Femur (tissue), 1 donor: Measurements from ENCODE around the gene TINCR.
"Not testable (repeated sequence)": the region's sequence is repeated elsewhere in the genome, so short reads cannot be mapped to it uniquely, and the experiment has no call there.

ENCODE experiments used
- DNase-seq: peaks from one replicate; pipeline ENCODE4 v3.0.0-alpha.2; 2017

The TINCR gene

DNA sequence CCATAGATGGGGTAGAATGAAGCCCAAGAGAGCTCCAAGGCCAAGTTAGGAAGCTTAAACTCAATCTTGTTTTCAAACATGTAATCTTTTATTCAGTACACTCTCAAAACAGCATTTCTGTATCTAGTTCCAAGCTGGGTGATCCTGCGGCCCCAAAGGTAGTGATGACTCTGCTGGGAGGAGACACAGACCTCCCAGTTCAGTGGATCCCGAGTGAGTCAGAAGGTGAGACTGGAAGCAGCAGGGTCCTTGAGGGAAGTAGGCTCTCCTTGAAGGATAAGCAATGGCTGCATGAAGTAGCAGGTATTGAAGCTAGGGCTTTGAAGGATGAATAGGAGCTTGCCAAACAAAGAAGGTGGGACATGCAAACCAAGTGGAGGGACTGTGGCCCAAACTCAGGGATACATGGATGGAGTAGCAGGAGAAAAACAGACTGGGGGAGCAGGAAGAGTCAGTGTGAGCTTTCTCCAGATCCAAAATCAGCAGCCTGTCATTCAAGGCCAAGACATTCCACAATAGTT is 9.6 kb downstream of the TINCR start:
- no peak for DNase-seq

DNA sequence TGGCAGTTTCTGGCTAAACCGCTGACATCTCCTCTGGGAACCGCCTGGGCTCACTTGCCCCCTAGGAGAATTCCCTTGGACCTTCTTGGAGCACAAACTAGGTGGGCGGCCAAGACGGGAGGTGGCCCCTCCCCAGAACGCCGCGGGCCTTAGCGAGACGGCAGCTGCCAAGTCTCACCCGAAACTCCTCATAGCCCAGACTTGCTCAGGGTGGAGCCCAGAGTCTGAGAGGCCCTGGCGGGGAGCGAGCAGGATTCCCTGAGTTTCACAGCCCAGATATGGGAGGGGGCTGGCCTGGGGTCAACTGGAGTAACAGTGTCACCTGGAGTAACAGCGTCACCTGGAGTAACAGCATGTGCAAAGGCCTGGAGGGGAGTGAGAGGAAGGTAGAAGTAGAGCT is 10.1 kb downstream of the TINCR start:
- DNase-seq = peak; percentile 45

DNA sequence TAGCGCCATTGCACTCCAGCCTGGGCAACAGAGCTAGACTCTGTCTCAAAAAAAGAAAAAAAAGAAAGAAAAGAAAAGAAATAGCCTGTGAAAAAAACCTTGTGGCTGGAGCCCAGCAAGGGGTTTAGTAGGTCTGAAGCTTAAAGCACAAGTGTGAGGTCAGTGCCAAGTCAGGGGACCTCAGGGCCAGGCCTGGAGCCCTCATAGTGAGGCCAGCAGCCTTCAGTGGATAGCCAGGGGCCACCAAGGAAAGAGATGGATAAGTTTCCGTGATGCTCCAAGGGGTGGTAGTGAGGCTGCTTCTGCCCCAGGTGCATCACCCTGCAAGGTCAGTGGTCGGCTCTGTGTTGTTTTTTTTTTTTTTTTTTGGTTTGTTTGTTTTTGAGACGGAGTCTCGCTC is 12.9 kb downstream of the TINCR start:
- no peak for DNase-seq

DNA sequence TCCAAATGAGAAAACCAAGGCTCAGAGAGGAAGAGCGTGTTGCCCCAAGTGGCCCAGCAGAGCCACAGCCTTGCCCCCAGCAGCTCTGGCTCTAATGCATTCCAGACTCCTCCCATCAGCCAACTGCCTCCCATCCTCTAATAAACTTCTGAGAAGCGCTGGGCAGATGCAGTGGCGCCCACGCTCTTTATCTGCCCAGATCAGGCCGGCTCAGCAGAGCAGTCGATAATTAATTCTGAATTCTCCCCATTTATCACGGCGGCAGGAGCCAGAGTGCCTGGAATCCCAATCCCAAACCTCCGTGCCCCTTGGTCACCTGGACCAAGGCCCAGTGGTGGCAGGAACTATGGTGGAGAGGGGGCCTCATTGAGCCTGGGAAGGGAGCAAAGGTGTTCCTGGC is 13.9 kb downstream of the TINCR start:
- no peak for DNase-seq

DNA sequence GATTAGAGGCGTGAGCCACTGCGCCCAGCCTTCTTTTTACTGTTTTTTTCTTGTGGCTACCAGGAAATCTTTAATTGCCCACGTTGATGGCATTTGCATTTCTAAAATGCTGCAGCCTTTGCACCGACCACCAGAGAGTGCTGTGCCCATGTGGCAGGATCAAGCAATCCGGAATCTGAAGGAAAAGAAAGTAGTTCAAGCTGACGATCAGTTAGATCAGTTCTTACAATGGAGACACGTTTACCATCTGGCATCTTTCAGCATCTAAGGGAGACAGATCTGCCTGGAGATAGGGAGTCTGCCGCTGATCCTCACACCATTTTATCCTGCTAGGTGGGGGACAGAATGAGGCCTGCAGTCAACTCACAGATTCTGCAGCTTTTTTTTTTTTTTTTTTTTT is 19.9 kb downstream of the TINCR start:
- DNase-seq = no peak

DNA sequence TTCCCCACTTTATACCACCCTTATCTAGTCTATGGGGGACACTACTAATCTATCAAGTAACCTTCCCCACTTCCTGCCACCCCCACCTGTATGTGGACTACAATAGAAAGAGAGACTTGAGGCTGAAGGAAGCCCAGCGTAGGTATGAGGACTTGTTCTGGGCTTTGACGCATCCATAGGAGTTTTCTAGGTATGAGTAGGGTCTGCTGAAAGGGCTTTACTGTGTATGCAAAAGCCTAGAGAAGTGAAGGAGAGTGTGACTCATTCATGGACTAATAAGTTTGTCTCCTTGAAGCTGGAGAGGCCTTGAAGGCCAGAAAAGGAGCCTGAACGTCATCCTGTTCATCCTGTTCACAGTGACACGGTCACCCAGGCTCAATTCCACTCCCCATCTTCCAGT is 21.8 kb downstream of the TINCR start:
- DNase-seq = no peak

DNA sequence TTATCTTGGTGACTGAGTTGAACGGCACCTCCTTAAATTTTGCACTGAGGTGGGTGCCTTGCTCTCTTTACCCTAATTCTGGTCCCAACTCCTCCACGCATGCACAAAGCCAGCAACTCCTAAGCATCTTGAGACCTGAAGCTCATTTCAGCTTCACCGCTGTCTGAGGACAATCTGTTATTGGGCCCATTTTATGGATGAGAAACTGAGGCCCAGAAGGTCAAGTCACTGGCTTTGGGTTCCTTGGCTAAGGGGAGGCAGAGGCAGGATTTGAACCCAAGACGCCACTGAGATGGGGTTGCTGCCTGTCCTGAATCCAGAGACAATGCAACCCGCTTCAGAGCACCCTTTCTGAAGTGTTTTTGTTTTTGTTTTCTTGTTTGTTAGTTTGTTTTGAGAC is 22.7 kb downstream of the TINCR start:
- no peak for DNase-seq

DNA sequence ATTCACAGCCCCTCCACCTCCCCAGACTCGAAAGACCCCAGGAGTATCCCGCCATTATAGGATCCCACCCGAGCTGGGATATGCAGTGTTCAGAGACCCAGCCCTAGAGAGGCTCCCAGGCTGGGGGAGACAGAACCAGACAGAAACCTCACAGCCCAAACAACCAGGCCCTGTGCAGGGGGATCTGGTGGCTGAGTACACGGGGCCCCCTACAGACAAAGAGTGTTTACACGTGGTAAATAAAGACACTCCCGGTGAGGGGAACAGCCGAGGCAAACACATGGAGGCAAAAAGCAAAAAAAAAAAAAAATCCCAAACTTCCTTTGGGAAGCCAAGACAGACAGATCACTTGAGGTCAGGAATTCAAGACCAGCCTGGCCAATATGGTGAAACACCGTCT is 25.1 kb downstream of the TINCR start:
- DNase-seq = no peak

DNA sequence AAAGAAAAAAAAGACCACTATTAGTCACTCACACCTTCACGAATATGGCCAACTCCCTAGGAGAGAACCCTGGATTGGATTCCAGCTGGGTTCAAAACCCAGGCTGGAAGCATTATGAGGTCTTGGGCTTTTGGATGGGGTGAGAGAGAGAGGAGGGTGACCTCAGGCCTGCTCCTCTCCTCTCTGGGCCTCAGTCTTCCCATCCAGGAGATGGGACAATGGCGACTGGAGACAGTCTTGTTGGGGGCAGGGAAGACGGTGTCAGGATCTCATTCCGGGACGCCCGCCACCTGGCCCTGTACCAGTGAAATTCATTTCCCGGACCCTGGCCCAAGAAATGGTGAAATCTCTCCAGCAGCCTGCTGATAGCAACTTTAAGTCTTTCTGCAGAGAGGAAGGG is 26.3 kb downstream of the TINCR start:
- no peak for DNase-seq

DNA sequence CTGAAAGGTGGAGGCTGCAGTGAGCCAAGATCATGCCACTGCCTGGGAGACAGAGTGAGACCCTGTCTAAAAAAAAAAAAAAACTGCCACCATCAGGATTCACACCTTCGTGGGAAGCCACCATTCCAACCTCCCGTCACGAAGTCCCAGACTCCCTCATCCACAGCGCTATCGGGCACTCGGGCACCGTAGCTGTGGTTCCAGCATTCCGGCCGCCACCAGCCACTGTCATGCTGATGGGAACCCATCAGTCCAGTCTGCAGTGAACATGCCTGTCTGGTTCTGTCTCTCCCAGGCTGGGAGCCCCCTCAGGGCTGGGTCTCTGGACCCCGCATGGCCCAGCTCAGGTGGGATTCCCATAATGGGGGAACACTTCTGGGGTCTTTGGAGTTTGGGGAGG is 27.5 kb downstream of the TINCR start:
- DNase-seq = no peak

DNA sequence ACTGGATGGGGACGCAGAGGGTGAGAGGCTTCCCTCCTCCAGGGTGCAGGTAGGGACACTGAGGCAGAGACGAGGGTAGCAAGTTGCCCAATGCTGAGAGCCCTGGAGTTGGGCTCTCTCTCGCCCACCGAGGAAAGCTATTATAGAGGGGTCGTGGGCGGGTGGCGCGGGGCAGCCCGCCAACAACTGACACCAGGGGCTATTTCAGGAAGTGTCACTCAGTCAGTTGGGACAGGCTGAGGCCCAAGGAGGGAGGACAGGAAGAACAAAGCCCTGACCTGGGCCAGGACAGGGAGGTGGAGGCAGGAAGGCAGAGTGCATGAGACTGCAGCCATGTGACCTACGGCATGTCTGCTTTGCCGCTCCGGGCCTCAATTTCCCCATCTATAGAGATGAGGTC is 29.9 kb downstream of the TINCR start:
- DNase-seq = no peak

DNA sequence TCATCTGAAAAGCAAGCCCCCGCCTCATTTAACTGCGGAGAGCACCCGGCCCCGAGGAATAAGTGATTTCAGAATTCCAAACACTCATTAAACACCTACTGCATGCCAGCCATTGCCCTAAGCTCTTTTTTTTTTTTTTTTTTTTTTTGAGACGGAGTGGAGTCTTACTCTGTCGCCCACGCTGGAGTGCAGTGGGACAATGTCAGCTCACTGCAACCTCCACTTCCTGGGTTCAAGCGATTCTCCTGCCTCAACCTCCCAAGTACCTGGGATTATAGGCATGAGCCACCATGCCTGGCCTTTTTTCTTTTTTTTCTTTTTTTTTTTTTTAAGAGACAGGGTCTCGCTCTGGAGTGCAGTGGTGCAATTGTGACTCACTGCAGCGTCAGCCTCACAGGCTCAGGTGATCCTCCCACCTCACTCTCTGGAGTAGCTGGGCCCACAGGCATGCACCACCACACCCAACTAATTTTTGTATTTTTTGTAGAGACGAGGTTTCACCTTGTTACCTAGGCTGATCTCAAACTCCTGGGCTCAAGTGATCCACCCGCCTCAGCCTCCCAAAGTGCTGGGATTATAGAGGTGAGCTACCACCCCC is 30.7 kb downstream of the TINCR start:
- not testable (repeated sequence) for DNase-seq

DNA sequence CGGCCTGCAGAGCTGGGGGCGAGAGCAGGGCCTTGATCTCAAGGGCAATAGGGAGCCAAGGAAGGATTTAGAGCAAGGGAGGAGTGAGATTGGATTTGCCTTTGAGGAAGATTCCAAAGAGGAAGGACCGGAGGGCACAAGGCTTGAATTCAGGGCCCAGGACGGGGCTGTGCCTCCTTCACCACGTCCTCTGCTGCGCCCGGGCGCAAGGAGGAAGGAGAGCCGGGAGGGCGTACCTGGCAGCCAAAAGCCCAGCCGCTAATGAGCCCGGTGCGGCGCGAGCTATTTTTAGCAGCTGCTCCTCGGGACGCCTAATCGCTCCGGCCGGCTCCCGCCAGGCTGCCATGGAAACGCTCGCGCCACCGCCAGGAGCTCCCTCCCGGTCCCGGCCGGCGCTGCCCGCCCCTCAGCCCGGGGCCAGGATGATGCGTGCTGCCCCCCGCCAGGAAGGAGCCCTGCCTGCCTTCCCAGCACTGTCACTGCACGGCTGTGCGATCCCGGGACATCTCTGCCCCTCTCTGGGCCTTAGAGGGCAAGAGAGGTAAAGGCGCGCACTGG is 31.3 kb downstream of the TINCR start:
- DNase-seq = peak; percentile 86

DNA sequence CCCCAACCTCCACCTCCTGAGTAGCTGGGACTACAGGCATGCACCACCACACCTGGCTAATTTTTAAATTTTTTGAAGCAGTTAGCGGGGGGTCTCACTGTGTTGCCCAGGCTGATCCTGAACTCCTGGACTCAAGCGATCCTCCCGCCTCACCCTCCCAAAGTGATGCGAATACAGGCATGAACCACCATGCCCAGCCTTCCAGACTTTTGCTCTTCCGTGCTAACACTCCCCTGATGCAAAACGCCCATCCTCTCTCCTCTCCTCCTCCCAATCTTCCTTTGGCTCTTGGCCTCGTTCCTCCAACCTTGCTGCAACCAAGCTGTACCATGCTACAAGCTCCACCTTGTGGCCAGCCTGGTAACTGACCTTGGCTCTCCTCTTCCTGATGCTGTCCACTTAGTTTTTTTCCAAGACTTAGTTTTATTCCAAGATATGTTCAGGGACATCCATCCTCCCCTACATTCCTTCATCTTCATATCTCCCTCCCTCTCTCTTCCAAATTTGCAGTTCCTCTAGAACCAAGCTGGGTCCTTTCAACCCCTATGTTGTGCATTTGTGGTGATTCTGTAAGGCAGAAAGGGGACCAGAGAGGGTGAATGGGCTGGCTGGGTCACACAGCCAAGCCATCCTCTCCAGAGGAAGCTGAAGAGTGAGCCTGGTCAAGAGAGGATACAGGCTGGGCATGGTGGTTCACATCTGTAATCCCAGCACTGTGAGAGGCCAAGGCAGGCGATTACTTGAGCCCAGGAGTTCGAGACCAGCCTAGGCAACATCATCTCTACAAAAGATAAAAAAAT is 32.8 kb downstream of the TINCR start:
- DNase-seq = no peak

DNA sequence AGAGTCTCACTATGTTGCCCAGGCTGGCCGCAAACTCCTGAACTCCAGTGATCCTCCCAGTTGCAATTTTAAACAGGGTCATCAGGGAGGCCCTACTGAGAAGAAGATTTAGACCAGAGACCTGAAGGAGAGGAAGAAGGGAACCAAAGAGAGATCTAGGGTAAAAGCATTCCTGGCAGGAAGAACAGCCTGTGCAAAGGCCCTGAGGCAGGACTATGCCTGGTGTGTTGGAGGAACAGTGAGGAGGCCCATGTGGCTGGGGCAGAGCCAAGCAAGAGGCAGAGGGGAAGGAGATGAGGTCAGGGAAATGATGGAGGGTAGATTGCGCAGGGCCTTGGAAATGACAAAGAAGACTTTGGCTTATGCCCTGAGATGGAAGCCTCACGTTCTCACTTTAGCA is 34.5 kb downstream of the TINCR start:
- DNase-seq = no peak

DNA sequence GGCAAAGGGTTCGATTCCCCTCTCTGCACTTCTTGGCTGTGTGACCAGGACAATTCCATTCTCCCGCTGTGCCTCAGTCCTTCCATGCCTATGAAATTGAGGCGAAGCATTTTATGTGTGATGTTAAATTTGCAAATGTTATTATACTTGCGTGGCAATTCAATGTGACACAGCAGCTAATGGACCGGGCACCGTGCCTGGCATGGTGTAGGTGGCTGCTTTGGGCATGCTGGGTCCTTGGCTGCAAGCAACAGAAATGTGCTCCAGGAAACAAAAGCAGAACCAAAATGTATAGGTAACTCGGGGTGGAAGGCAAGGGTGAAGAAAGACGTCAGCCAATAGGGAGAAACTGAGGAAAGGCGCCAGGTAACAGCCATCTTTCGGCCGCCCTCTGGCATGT is 37.1 kb downstream of the TINCR start:
- DNase-seq = no peak

DNA sequence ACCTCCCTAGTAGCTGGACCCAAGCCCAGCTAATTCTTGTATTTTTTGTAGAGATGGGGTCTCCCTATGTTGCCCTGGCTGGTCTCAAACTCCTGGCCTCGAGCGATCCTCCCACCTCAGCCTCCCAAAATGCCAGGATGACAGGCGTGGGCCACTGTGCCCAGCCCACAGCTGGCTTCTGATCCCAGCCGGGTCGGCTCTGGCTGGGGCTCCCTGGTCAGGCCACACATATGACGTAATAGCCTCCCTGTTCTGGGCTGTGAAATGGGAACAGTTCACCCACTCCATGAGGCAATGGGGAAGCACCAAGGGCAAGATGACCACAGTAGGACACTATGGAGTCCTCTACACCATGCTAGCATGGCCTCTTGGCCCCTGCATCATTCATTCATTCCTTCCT is 41.1 kb downstream of the TINCR start:
- no peak for DNase-seq

DNA sequence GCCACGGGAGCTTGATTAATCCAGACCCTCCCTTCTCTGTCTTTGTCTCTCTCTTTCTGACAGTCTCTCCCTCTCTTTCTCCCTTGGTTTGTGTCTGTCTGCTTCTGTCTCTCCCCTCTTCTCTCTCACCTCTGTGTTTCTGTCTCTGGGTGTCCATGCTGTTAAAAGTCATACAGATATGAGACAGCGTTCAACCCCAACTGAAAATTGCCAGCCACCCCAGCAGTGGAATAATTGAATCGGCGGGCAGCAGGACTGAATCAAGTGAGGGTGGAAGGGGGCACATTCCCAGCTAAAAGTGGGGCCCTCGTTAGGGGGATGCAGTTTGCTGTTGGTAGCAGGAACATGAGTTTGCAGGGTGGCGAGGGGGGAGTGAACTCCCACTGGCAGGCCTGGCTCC is 43.7 kb downstream of the TINCR start:
- DNase-seq = no peak

DNA sequence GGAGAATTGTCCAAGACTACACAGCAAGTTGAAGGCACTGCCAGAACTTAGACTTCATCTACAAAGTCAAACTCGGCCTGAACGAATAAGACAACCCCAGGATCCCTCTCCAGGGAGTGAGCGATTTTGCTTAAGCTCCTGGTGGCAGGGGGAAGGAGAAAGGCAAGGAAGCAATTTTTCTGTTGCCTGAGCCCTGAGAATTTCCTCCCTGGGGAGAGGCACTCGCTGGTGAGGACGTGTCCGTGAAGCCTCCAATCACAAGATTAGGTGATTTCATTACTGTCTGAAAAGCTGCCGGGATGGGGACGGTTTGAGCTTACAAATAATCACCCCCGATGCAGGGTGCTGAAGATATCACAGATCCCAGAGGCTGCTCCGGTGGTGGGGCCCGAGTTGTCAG is 45.6 kb downstream of the TINCR start:
- no peak for DNase-seq

DNA sequence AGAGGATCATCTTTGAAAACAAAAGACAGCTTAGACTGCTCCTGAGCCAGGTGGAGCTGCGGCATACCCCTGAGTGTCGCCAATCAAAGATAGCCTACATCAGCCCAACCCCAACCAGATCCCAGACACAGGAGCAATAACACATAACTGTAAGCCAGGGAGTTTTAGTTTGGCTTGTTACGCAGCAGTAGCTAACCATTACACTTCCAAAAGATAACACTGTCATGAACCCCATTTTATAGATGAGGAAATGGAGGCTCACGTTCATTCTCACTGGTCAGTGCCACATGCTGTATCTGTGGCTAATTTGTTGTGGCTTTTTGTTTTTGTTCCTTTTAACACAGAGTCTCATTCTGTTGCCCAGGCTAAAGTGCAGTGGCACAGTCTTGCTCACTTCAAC is 47.3 kb downstream of the TINCR start:
- no peak for DNase-seq

DNA sequence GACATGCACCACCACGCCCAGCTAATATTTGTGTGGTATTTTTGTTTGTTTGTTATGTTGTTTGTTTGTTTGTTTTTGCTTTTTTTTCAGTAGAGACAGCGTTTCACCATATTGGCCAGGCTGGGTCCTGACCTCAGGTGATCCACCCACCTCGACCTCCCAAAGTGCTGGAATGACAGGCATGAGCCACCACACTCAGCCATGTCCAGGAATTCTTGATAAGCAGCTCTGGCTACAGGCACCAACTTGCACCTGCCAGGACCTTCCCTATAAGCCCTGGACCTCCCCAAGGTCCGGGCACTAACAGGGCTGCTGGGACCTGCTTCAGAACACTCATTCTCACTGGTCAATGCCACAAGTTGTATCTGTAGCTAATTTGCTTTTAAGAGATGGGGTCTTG is 48.7 kb downstream of the TINCR start:
- no peak for DNase-seq

DNA sequence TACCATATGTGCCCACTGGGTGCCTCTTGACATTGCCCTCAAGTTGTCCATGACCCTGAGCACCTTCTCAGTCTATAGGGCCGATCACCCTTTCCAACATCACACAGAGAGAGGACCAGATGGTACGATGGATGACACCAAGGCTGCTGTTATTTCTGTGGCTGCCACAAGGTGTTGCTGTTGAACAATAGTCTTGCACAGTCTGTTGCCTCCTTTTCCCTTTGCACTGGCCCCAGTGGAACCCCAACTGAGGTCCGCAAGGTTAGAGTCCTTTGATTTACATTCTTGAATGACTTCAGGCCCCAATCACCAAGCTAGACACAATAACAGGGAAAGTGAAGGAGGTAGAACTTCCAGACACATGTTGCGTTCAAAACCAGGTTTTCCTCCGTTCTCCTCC is 52.0 kb downstream of the TINCR start:
- DNase-seq = no peak

DNA sequence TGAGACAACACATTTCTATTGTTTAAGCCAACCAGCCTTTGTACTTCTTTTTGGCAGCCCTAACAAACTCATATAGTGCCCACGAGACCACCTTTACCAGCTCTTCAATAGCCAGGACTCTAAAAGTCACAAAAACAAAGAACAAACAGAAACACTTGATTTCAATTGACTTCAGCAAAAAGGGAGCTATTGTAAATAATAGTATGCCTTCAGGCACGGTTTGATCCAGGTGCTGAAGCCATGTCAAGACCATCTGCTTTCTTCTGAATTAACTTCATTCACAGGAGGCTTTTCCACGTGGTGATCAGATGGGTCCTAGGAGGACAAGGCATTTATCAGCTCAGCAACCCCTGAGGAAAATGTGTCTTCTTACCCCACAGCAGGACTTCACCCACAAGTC is 53.8 kb downstream of the TINCR start:
- no peak for DNase-seq

DNA sequence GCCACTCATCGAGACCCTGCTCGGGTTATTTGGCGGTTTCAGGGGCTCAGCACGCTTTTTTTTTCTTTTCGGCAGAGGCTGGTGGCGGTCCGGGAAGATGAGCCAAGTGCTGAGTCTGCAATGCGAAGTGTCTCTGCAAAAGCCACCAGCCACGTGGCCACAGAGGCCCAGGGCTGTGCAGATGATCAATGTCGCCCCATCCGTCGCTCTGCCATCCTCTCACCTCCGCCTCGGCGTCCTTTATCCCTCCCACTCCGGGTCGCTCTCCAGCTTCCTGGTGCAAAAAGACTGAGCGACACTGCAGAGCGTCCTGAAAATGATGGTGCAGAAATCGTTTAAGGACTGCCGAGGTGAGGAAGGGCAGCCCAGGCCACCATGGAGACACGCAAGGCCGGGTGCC is 55.0 kb downstream of the TINCR start:
- DNase-seq = no peak
